Thyroid gland (tissue), 4 donors: Measurements from ENCODE around the gene SCEL. TPM values are rescaled to one million over a fixed set of nuclear protein-coding genes. Genes with fewer than 3 reads are reported as not detected.

Experiments used
- DNase-seq, 2 donors: peaks; one replicate each; pipeline ENCODE4 v3.0.0-alpha.2; 2019
- H3K27ac ChIP-seq, 3 donors: fragments of 200-600 bp; sonication (generic); 1 replicate in 2 of 3; 2 replicates in 1 of 3; pipeline ENCODE4 v1.5.1; 2016 to 2019; ENCODE audit warnings: mild to moderate bottlenecking in 1 of 3, moderate library complexity in 1 of 3
- H3K27me3 ChIP-seq: fragments of 200-600 bp; sonication (generic); one replicate; pipeline ENCODE4 v1.5.1; 2019
- H3K36me3 ChIP-seq, 2 donors: fragments of 200-600 bp; sonication (generic); one replicate each; pipeline ENCODE4 v1.5.1; 2016 to 2019
- H3K4me1 ChIP-seq, 2 donors: fragments of 200-600 bp; sonication (generic); one replicate each; pipeline ENCODE4 v1.5.1; 2017 to 2019
- H3K4me3 ChIP-seq, 3 donors: fragments of 200-600 bp; sonication (generic); replicated peaks in 1 of 3; 1 replicate in 2 of 3; 2 replicates in 1 of 3; pipeline ENCODE4 v1.5.1; 2016; ENCODE audit warnings: mild to moderate bottlenecking in 1 of 3
- H3K9me3 ChIP-seq: fragments of 200-600 bp; sonication (generic); one replicate; pipeline ENCODE4 v1.5.1; 2017
- CTCF ChIP-seq, 6 experiments: fragments of 200-600 bp in 3 of 6; fragments of 450-650 bp in 3 of 6; sonication (generic) in 3 of 6; IDR thresholded peaks; one replicate each; pipeline ENCODE4 v1.5.1; 2016 to 2019; ENCODE audit warnings: antibody characterized with exemption in 6 of 6, mild to moderate bottlenecking in 2 of 6, inconsistent platforms in 1 of 6, moderate library complexity in 1 of 6
- POLR2A ChIP-seq, 2 donors: fragments of 450-650 bp; IDR thresholded peaks; one replicate each; pipeline ENCODE4 v1.6.1; 2017; ENCODE audit warnings: antibody characterized with exemption in 2 of 2, mild to moderate bottlenecking in 2 of 2, moderate library complexity in 1 of 2
- WGBS, 2 donors: methylation state at CpG; one replicate each; pipeline ENCODE4 v1.1.5; 2017; 5-methylcytosine and 5-hydroxymethylcytosine counted together
- intact Hi-C: fragments of 100-400 bp; cut with DNase I; formaldehyde crosslinking; loops from one replicate; pipeline ENCODE4 v1.15.1; 2023
- total RNA-seq, 4 donors: library from RNA; depleted of rRNA; stranded (reverse); fragments of >200 nt; gene quantifications; one replicate each; pipeline ENCODE4 v1.2.3, GENCODE V29; 2016

Gene SCEL
- total RNA-seq, 4 donors from 2014 or later = 0.79 to 3.4 (median 2.0) TPM

- H3K9me3 ChIP-seq = no peaks in the 10 kb centered on the region
- no peak overlapping the region for H3K27ac ChIP-seq
- DNase-seq = no peak
- no peak overlapping the region for H3K4me3 ChIP-seq
- TF ChIP-seq CTCF (IDR thresholded peaks at IDR 0.05) (no peak), POLR2A (IDR thresholded peaks at IDR 0.05) (no peak)
- intact Hi-C loops = no loop called here
- no peaks in the 10 kb centered on the region for H3K36me3 ChIP-seq
- no peaks in the 10 kb centered on the region for H3K27me3 ChIP-seq
- no peaks in the 10 kb centered on the region for H3K4me1 ChIP-seq
Observed at GRCh38 chr13:77674852-77675251, 139.3 kb downstream of the SCEL start.

- Histone ChIP-seq H3K9me3 (no peaks in the 10 kb centered on the region), H3K36me3 (no peaks in the 10 kb centered on the region), H3K27me3 (no peaks in the 10 kb centered on the region), H3K4me3 (no peak overlapping the region), H3K4me1 (no peaks in the 10 kb centered on the region), H3K27ac (no peak overlapping the region)
- TF ChIP-seq POLR2A (IDR thresholded peaks at IDR 0.05) (no peak), CTCF (IDR thresholded peaks at IDR 0.05) (no peak)
- no peak for DNase-seq
- WGBS, 2 donors = 55 to 57% methylated on average over 5 of the region's 5 CpGs
- intact Hi-C loops = no loop called here
Observed at GRCh38 chr13:77678691-77679235, 143.3 kb downstream of the SCEL start.

- Histone ChIP-seq H3K9me3 (no peaks in the 10 kb centered on the region), H3K4me1 (no peaks in the 10 kb centered on the region), H3K27me3 (no peaks in the 10 kb centered on the region), H3K27ac (no peak overlapping the region), H3K36me3 (no peaks in the 10 kb centered on the region), H3K4me3 (no peak overlapping the region)
- DNase-seq = no peak
- 79 to 80% methylated on average over 2 of the region's 2 CpGs for WGBS, 2 donors
- intact Hi-C loops = no loop called here
- TF ChIP-seq CTCF (IDR thresholded peaks at IDR 0.05) = no peak
- no peak for TF ChIP-seq POLR2A (IDR thresholded peaks at IDR 0.05)
Observed at GRCh38 chr13:77687799-77688198, 152.3 kb downstream of the SCEL start.

- Histone ChIP-seq H3K27ac (no peak overlapping the region), H3K4me3 (no peak overlapping the region), H3K36me3 (no peaks in the 10 kb centered on the region), H3K27me3 (no peaks in the 10 kb centered on the region), H3K4me1 (no peaks in the 10 kb centered on the region), H3K9me3 (no peaks in the 10 kb centered on the region)
- no peak for TF ChIP-seq POLR2A (IDR thresholded peaks at IDR 0.05)
- no peak for DNase-seq
- WGBS, 2 donors = 70 to 79% methylated on average over 1 of the region's 1 CpG
- intact Hi-C loops = no loop called here
Observed at GRCh38 chr13:77691871-77692270, 156.4 kb downstream of the SCEL start.

- TF ChIP-seq CTCF (IDR thresholded peaks at IDR 0.05) (no peak), POLR2A (IDR thresholded peaks at IDR 0.05) (no peak)
- no peak for DNase-seq
- Histone ChIP-seq H3K4me3 (no peak overlapping the region), H3K36me3 (no peaks in the 10 kb centered on the region), H3K4me1 (no peaks in the 10 kb centered on the region), H3K27me3 (no peaks in the 10 kb centered on the region), H3K9me3 (no peaks in the 10 kb centered on the region), H3K27ac (no peak overlapping the region)
- intact Hi-C loops = no loop called here
- WGBS, 2 donors = 65 to 76% methylated on average over 2 of the region's 2 CpGs
Observed at GRCh38 chr13:77692746-77693448, 157.4 kb downstream of the SCEL start.
